Activated naive CD8-positive, alpha-beta T cell (primary cell): Measurements from ENCODE around the gene RXRA.

Source experiments
- H3K27ac Mint-ChIP-seq: one replicate; pipeline ENCODE4 v1.8.0; 2021; ENCODE audit warnings: mixed read lengths
- H3K27me3 Mint-ChIP-seq: one replicate; pipeline ENCODE4 v1.8.0; 2021; ENCODE audit warnings: mixed read lengths
- H3K36me3 Mint-ChIP-seq: one replicate; pipeline ENCODE4 v1.8.0; 2021; ENCODE audit warnings: mixed read lengths
- H3K4me1 Mint-ChIP-seq: one replicate; pipeline ENCODE4 v1.8.0; 2021; ENCODE audit warnings: low read depth, mixed read lengths
- H3K4me3 Mint-ChIP-seq: one replicate; pipeline ENCODE4 v1.8.0; 2021; ENCODE audit warnings: mild to moderate bottlenecking, mixed read lengths
- H3K9me3 Mint-ChIP-seq: one replicate; pipeline ENCODE4 v1.8.0; 2021; ENCODE audit warnings: low read depth, mixed read lengths

The RXRA gene

DNA sequence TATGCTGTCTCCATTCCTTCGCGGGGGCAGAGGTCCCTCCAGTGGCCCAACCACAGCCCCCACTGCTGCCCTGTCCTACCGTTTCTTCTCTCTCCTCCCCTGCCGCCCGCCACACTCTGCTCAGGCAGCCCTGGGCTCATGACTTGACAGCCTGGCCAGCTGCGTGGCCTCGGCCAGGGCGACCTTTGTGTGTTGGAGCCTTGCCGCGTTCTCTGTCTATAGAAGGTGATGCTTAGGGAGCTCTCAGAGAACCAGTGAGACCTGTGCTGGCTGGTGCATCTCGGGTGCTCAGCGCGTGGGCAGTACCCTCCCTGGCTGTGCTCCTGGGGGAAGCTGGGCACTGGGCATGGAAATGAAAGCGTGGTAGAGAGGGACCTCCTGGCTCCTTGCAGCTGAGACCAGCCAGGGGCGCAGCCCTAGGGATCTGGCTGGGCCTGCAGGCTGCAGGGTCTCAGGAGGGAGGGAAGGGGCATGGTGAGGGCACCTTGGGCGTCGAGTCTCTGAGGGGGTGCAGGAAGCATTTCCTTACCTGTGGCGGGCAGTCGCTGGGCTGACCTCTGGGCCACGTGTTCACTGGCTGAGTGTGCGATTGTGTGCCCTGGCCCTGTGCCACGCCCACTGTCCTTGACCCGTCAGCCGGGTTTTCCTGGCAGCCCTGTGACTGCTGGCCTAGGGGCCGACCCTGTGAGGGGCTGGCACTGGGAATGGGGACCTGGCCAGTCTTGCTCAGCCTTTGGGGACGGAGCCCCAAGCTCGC, 50.3 kb downstream of the RXRA start:
- Mint-ChIP-seq H3K4me1 (peaks cover 5% of the 10 kb centered on the region), H3K27ac (no peak overlapping the region), H3K27me3 (no peaks in the 10 kb centered on the region), H3K9me3 (no peaks in the 10 kb centered on the region), H3K4me3 (no peak overlapping the region), H3K36me3 (no peaks in the 10 kb centered on the region)

DNA sequence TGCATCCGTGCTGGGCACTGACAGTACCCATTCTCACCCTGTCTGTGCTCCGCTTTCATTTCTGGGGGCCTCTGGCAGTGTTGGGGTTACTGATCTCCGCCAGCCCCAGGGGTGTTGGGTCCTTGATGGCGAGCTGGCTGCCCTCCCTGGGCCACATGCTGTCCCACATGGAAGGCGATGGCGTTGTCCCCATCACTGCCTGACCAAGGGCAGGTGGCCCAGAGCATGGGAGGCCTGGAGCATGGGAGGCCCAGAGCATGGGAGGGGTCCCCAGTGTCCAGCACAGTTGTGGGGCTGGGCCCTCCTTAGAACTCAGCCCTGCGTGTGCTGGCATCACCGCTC, 50.9 kb downstream of the RXRA start:
- no peaks in the 10 kb centered on the region for H3K27me3 Mint-ChIP-seq
- H3K9me3 Mint-ChIP-seq = no peaks in the 10 kb centered on the region
- H3K36me3 Mint-ChIP-seq = no peaks in the 10 kb centered on the region
- no peak overlapping the region for H3K4me3 Mint-ChIP-seq
- H3K4me1 Mint-ChIP-seq = peaks cover 11% of the 10 kb centered on the region
- H3K27ac Mint-ChIP-seq = no peak overlapping the region

DNA sequence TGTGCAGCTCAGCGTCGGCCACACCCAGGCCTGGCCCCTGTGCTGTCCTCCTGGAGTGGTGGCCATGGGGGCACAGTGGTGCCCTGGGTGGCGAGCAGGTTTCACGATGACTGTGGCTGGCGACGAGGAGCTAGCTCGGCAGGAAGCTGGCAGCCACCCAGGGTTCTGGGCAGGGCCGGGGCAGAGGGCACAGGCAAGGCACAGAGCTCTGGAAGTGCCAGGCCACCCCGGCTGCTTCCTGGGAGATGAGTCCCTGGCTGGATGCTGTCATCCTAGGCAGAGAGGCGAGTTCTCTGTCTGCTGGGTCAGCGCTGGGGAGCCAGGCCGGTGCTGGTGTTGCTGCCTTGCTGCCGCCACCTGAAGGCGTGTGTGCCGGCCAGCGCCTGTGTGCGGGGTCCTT, 51.7 kb downstream of the RXRA start:
- no peak overlapping the region for H3K27ac Mint-ChIP-seq
- H3K4me1 Mint-ChIP-seq = peaks cover 19% of the 10 kb centered on the region
- H3K27me3 Mint-ChIP-seq = no peaks in the 10 kb centered on the region
- no peak overlapping the region for H3K4me3 Mint-ChIP-seq
- H3K36me3 Mint-ChIP-seq = no peaks in the 10 kb centered on the region
- H3K9me3 Mint-ChIP-seq = no peaks in the 10 kb centered on the region

DNA sequence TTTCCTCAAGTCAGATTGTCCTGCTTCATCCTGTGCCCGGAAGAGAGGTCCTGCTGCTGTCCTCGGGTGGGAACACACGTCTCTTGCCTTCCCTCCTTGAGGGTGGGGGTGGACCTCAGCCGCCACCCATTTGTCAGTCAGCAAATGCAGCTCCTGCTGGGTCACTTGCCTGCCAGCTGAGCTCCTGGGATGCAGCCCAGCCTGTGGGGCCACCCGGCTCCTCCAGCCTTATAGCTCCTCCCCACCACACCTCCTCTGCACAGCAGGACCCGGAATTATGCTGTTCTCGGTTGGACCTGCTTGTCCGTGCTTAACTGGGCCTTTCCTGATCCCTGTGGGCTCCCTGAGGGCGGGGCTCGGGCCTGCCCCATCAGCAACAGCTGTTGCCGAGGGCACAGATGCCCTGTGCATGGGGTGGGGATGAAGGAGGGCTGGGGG, 52.7 kb downstream of the RXRA start:
- Mint-ChIP-seq H3K36me3 (no peaks in the 10 kb centered on the region), H3K4me3 (no peak overlapping the region), H3K27ac (no peak overlapping the region)

DNA sequence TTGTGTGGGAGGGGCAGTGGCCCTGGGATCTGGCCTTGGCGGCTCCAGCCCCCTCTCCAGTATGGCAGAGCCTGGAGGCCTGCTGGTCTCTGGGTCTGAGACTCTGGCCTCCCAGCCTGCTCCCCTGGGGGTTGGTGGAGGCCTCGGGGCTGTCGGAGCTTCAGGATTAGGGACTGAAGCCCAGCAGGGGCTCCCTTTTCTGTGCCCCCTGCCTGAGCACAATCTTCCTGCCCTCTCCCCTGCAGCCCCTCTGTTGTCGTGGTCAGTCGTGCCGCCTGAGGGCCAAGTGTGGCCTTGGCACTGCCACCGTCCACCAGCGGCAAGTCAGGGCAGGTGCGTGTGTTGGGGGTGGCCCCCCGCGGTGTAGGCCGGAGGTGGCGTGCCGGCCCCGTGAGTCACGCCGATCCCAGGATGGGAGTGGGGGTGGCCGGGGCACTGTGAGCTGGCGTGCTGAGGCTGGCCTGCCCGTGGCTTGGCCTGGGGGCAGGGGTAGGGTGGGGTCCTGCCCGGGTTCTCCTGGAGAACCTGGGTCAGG, 53.6 kb downstream of the RXRA start:
- Mint-ChIP-seq H3K36me3 (no peaks in the 10 kb centered on the region), H3K27me3 (no peaks in the 10 kb centered on the region), H3K9me3 (no peaks in the 10 kb centered on the region), H3K4me1 (peaks cover 24% of the 10 kb centered on the region), H3K27ac (no peak overlapping the region), H3K4me3 (no peak overlapping the region)

More for the DNA sequence above, 52.7 kb downstream of the RXRA start:
- peaks cover 21% of the 10 kb centered on the region for H3K4me1 Mint-ChIP-seq
- H3K27me3 Mint-ChIP-seq = no peaks in the 10 kb centered on the region
- H3K9me3 Mint-ChIP-seq = no peaks in the 10 kb centered on the region

DNA sequence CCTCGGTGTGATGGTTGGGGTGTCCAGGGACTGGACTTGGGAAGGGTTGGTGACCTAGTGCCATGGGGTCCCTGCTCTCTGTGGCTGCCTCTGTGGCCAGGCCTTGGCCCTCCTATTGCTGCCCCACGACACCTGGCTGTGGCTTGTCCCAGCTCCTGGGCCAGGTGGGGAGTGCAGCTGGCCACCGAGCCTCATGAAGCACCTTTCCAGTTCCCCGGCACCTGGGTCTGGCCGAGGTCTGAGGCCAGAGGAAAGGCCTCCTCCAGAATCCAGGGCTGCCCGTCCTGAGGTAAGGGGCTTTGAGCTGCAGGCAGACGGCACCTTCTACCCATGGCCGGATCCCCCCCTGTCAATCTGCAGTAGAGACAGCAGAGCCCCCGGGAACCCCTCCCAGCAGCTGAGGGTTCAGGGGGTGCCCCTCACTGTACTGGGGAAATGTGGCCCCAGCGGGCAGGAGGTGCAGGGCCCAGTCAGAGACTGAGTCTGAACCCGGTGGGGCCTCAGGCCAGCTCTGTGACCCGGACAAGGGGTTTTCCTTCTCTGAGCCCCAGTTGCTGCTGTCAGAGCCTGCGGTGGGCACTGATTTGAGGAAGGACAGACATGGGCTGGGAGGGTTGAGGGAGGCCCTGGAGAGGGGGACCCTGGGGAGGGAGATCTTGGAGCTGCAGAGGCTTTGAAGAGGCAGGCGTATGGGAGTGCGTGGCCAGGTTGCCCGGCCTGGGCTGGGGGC, 54.5 kb downstream of the RXRA start:
- Mint-ChIP-seq H3K36me3 (no peaks in the 10 kb centered on the region), H3K4me1 (peaks cover 24% of the 10 kb centered on the region), H3K27ac (no peak overlapping the region), H3K4me3 (no peak overlapping the region), H3K27me3 (no peaks in the 10 kb centered on the region), H3K9me3 (no peaks in the 10 kb centered on the region)

DNA sequence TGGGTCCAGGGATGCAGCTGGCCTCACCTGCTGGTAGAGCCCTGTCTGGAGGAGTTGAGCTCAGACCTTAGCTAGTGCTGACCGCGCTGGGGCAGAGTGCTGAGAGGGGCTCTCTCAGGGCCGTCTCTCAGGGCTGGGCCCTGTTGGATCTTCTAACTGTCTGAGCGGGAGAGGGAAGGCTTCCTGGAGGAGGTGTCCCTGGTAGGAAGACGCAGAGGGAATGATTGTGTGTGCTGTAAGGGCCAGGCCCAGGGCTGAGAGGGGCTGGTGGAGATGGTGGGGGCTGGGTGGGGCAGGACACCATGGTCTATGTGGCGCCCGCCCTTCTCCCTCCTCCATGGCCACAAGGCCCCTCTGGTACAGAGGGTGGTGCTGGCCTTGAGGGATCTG, 55.0 kb downstream of the RXRA start:
- H3K27ac Mint-ChIP-seq = no peak overlapping the region
- H3K27me3 Mint-ChIP-seq = no peaks in the 10 kb centered on the region
- H3K4me1 Mint-ChIP-seq = peaks cover 24% of the 10 kb centered on the region
- H3K4me3 Mint-ChIP-seq = no peak overlapping the region
- no peaks in the 10 kb centered on the region for H3K36me3 Mint-ChIP-seq
- H3K9me3 Mint-ChIP-seq = no peaks in the 10 kb centered on the region

DNA sequence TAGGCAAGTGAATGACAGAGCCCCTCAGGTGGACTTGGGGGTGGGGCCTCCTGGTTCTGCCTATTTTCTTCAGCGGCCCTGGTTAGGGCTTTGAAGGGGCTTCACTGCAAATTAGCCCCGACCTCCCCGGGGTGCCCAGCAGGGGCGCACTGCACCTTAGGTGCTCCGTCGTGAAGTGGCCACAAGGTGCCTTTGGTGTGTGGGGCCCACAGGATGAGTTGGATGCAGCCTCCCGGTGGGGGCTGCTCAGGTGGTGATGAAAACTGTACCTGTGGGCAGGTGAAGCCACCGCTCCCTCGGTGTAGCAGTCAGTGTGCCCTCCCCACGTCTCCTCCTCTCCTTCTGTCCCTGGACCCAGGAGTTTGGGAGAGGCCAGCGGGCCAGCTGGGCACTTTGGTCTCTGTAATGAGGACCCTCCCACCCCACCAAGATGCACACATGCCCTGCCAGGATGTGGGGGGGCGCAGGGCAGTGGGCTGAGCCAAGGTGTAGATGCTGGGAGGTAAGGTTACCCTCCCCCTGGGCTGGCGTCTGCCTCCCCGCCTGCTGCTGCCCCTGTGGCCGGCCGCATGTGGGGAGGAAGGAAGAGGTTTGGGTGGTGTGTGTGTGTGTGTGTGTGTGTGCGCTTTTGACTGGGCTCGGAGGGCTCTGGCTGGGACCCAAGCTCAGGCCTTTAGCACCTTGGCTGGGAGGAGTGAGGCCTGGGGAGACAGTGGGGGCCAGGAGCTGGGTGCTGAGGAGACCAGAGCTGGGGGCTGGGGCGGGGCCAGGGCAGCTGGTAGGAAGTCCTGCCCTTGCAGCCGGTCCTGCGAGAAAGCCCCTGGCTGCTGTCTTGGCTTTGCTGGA, 55.6 kb downstream of the RXRA start:
- no peaks in the 10 kb centered on the region for H3K27me3 Mint-ChIP-seq

DNA sequence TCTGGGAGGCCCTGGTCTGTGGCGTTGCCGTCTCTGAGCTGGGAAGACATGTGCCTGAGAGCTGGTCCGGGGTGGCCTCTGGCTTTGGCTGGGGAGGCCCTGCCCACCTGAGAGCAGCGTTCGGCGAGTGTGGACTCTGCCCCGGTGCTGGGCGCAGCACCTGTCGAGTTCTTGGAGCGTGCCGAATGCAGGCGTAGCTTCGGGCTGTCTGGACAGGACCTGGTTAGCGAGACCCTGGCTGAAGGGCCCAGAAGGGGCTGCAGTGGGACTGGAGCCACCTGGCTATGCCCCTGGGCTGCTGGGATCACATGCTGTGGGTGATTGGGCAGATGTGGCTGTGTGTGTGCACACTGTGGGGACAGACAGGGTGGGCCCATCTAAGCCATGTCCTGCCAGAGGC, 56.5 kb downstream of the RXRA start:
- no peaks in the 10 kb centered on the region for H3K27me3 Mint-ChIP-seq
- no peak overlapping the region for H3K4me3 Mint-ChIP-seq
- no peaks in the 10 kb centered on the region for H3K36me3 Mint-ChIP-seq
- H3K9me3 Mint-ChIP-seq = no peaks in the 10 kb centered on the region
- peaks cover 23% of the 10 kb centered on the region for H3K4me1 Mint-ChIP-seq
- H3K27ac Mint-ChIP-seq = no peak overlapping the region

More for the DNA sequence above, 55.6 kb downstream of the RXRA start:
- Mint-ChIP-seq H3K36me3 (no peaks in the 10 kb centered on the region), H3K4me3 (peak overlapping the region; percentile 35), H3K4me1 (peaks cover 23% of the 10 kb centered on the region), H3K27ac (no peak overlapping the region), H3K9me3 (no peaks in the 10 kb centered on the region)

DNA sequence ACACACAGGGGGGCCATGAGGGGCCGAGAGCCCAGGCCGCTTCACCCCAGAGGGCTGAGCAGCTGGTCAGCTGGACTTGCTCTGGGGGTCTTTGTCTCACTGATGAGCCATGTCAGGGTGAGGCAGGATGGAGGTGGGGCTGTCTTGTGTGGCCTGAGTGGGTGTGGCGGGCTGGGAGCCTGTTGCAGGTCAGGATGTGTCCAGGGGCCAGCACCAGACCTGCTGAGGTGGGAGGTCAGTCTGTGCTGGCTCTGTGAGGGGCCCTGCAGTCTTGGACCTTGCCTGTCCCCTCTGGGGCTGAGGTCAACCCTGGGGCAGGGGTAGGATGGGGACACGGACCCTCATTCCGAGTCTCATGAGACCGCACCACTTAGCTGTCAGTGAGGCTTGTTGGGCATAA, 56.9 kb downstream of the RXRA start:
- H3K36me3 Mint-ChIP-seq = no peaks in the 10 kb centered on the region
- H3K27me3 Mint-ChIP-seq = no peaks in the 10 kb centered on the region
- H3K9me3 Mint-ChIP-seq = no peaks in the 10 kb centered on the region
- H3K27ac Mint-ChIP-seq = no peak overlapping the region
- H3K4me3 Mint-ChIP-seq = no peak overlapping the region
- H3K4me1 Mint-ChIP-seq = peaks cover 25% of the 10 kb centered on the region

DNA sequence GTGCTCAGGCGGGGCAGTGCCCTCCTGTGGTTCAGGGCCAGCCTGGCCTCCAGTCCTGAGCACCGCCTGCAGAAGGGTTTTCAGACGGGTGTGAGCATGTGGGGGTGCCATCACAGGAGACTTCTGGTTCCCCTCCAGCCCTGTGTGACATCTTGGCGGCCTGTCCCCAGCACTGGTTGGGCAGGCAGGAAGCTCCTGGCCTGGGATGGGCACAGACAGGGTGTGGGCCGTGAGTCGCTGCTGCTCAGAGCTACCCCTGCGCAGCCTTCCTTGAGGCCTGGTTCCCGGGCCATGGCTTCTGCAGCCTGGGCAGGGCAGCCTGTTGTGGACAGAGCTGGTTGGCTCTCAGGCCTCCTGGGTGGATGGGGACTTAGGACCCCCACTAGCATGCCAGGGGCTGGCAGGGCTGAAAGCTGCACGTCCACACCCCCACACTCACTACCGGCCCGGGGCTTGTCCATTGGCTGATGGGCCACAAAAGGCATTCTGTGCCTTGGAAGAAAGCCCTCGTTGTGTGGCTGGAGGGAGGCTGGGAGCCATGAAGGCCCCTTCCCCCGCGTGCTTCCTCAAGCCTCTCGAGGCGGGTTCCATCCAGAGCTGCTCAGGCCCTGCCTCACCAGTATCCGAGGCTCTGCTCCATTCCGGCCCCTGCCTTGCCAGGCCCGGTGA, 58.7 kb downstream of the RXRA start:
- Mint-ChIP-seq H3K36me3 (no peaks in the 10 kb centered on the region), H3K27me3 (no peaks in the 10 kb centered on the region), H3K27ac (no peak overlapping the region), H3K9me3 (no peaks in the 10 kb centered on the region), H3K4me1 (peaks cover 26% of the 10 kb centered on the region), H3K4me3 (no peak overlapping the region)

DNA sequence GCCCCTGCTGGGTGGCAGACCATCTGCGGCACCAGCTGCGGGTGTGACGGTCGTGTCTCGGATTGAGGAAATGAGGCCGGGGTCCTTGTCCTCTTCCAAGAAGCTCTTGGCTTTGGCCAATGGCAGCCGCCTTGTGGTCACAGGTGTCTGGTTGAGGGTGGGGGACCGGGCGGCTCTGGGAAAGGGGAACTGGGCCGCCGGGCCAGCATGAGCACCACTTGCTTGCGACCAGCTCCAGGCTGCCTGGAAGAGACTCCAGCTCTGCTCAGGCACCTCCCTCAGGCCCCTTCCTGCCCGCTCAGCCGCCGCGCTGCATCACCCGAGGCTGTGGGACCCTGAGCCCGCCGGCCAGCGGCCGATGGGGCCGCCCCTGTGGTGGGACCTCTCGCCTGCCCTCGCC, 59.7 kb downstream of the RXRA start:
- no peaks in the 10 kb centered on the region for H3K36me3 Mint-ChIP-seq
- H3K4me1 Mint-ChIP-seq = peaks cover 35% of the 10 kb centered on the region
- no peak overlapping the region for H3K4me3 Mint-ChIP-seq
- H3K9me3 Mint-ChIP-seq = no peaks in the 10 kb centered on the region
- H3K27me3 Mint-ChIP-seq = no peaks in the 10 kb centered on the region
- H3K27ac Mint-ChIP-seq = no peak overlapping the region

DNA sequence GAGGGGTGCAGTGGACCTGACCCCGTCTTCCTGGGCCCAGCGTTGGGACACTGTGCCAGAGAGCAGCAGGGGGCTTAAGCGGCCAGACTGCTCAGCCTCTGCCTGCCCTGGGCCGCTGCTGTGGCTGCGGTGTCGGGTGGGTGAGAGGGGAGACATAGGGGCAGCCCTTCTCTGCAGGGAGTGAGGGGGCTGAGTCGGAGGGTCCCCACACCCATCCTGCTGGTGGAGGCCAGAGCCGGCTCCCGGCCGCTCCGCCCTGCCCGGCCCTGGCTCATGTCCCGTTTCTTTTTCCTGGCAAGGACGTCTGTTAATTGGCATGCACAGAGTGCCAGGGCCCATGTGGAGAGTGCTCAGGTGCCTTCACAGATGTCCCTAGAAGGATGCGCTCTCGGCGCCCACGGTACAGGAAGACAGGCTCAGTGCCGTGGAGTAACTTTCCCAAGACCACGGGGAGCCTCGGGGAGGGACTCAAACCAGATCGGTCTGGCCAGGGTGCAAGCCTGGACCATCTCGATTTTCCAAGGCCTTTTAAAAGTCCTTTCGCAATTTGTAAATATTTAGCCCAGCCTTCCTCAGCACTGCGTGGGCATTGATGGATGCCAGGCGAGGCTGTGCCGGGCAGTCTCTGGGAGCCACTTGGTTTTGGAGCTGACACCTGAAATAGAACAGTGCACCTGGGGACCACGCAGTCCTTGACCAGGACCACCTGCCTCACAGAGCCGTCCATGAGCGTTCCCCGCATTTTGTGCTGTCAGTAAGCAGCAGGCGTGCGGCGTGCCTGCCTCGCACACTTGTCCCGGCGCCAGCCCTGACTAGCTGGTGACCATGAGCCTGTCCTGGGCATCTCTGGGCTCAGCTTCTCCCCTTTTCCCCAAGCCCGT, 60.9 kb downstream of the RXRA start:
- no peaks in the 10 kb centered on the region for H3K27me3 Mint-ChIP-seq
- no peaks in the 10 kb centered on the region for H3K36me3 Mint-ChIP-seq
- no peak overlapping the region for H3K27ac Mint-ChIP-seq
- no peak overlapping the region for H3K4me3 Mint-ChIP-seq
- H3K9me3 Mint-ChIP-seq = no peaks in the 10 kb centered on the region
- H3K4me1 Mint-ChIP-seq = peaks cover 33% of the 10 kb centered on the region

DNA sequence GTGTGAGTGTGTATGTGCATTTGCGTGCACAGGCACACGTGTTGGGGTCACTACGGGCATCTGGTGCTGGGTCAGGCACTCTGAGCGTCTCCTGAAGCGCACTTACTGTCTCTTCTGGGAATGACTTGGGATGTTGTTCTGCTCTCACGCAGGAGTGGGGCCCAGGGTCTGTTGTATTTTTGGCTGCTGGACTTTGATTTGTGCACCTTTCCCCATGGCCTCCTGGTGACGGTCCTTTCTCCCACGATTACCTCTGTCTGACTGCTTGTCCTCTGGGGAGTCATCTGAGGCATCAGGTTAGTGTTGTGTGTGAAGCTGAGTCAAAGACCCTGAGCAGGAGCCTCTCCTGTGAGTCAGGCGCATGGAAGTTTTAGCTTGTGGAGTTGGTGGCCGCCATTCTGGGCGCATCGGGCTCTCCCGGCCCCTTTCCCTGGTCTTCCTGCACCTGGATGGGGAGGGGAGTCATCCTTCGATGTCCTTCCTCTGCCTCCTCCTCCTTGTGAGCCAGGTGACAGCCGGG, 62.1 kb downstream of the RXRA start:
- Mint-ChIP-seq H3K4me1 (peaks cover 32% of the 10 kb centered on the region), H3K4me3 (no peak overlapping the region), H3K27me3 (no peaks in the 10 kb centered on the region), H3K9me3 (no peaks in the 10 kb centered on the region), H3K36me3 (no peaks in the 10 kb centered on the region), H3K27ac (no peak overlapping the region)
